ENCODE data around the gene SHKBP1.
A peak's percentile ranks its signal among the peaks of the same experiment; 100 is the strongest.
"Not testable (repeated sequence)": the region's sequence is repeated elsewhere in the genome, so short reads cannot be mapped to it uniquely, and the experiment has no call there.

SHKBP1 gene

GRCh38 chr19:40555978-40556689 is 20.5 kb upstream of the SHKBP1 start:
- DNase-seq = no peak

GRCh38 chr19:40556953-40557530 is 19.6 kb upstream of the SHKBP1 start:
- no peak for DNase-seq

GRCh38 chr19:40559394-40559793 is 17.3 kb upstream of the SHKBP1 start:
- DNase-seq = no peak

- no peak for DNase-seq
Measured at GRCh38 chr19:40560092-40560507, 16.6 kb upstream of the SHKBP1 start.

- DNase-seq = no peak
Measured at GRCh38 chr19:40561947-40562346, 14.7 kb upstream of the SHKBP1 start.

- not testable (repeated sequence) for DNase-seq
Measured at GRCh38 chr19:40564535-40564934, 12.1 kb upstream of the SHKBP1 start.

- DNase-seq = no peak
Measured at GRCh38 chr19:40565355-40565754, 11.3 kb upstream of the SHKBP1 start.

GRCh38 chr19:40565910-40566495 is 10.7 kb upstream of the SHKBP1 start:
- DNase-seq = no peak

- DNase-seq = no peak
Measured at GRCh38 chr19:40567040-40567749, 9.5 kb upstream of the SHKBP1 start.

GRCh38 chr19:40567750-40568494 is 8.8 kb upstream of the SHKBP1 start:
- DNase-seq = no peak

- DNase-seq = peak; percentile 91
Measured at GRCh38 chr19:40570313-40571004, 6.2 kb upstream of the SHKBP1 start.

- DNase-seq = no peak
Measured at GRCh38 chr19:40571005-40571318, 5.7 kb upstream of the SHKBP1 start.

- no peak for DNase-seq
Measured at GRCh38 chr19:40571831-40572495, 4.7 kb upstream of the SHKBP1 start.

GRCh38 chr19:40575326-40575725 is 1.3 kb upstream of the SHKBP1 start:
- DNase-seq = no peak

- DNase-seq = no peak
Measured at GRCh38 chr19:40576151-40576584, 505 bp upstream of the SHKBP1 start.

GRCh38 chr19:40578442-40578908 is 1.8 kb downstream of the SHKBP1 start:
- no peak for DNase-seq

GRCh38 chr19:40580619-40581018 is 3.9 kb downstream of the SHKBP1 start:
- no peak for DNase-seq

- no peak for DNase-seq
Measured at GRCh38 chr19:40581531-40581930, 4.9 kb downstream of the SHKBP1 start.

GRCh38 chr19:40582467-40582866 is 5.8 kb downstream of the SHKBP1 start:
- DNase-seq = no peak

- no peak for DNase-seq
Measured at GRCh38 chr19:40583283-40583682, 6.6 kb downstream of the SHKBP1 start.

- no peak for DNase-seq
Measured at GRCh38 chr19:40584007-40584406, 7.3 kb downstream of the SHKBP1 start.
